Naive thymus-derived CD4-positive, alpha-beta T cell (primary cell): ENCODE data around the gene CCDC27. TPM values are rescaled to one million over a fixed set of nuclear protein-coding genes. Genes with fewer than 3 reads are reported as not detected.

Experiments
- ATAC-seq: fragments of 150-1000 bp; cut with Tn5 transposase; 2 replicates; pipeline ENCODE4 v1.10.0; 2021; ENCODE audit warnings: mild to moderate bottlenecking, moderate library complexity
- CTCF ChIA-PET: fragments of 350-600 bp; sonication (Branson Sonifier 250); formaldehyde crosslinking; loops from one replicate; lab custom pipeline; 2021; ENCODE audit warnings: antibody characterized with exemption; lab: Charles Lee
- POLR2A ChIA-PET: fragments of 350-600 bp; sonication (Branson Sonifier 250); formaldehyde crosslinking; loops from one replicate; lab custom pipeline; 2021; ENCODE audit warnings: antibody characterized with exemption, inconsistent platforms; lab: Charles Lee
- DNase-seq, 9 donors: peaks; one replicate each; pipeline versions ENCODE4 v3.0.0 to v3.0.0-alpha.2; 2020 to 2022; ENCODE audit warnings: mixed read lengths in 1 of 9
- H3K27ac ChIP-seq: one replicate; pipeline ENCODE4 v1.7.0; 2013; ENCODE audit warnings: mild to moderate bottlenecking, low read depth, low read length, moderate library complexity
- H3K27me3 ChIP-seq, 2 donors: one replicate each; pipeline ENCODE4 v1.7.0; 2013; ENCODE audit warnings: low read length in 2 of 2, mild to moderate bottlenecking in 2 of 2, moderate library complexity in 2 of 2; ENCODE audit not compliant: control insufficient read depth in 2 of 2, insufficient read depth in 2 of 2
- H3K36me3 ChIP-seq, 3 experiments: 1 replicate in 2 of 3; 2 replicates in 1 of 3; pipeline ENCODE4 v1.7.0; 2013; ENCODE audit warnings: low read length in 3 of 3, mild to moderate bottlenecking in 3 of 3, moderate library complexity in 1 of 3; ENCODE audit not compliant: insufficient read depth in 3 of 3, control insufficient read depth in 2 of 3
- H3K4me1 ChIP-seq, 2 donors: one replicate each; pipeline ENCODE4 v1.7.0; 2013; ENCODE audit warnings: low read length in 2 of 2, mild to moderate bottlenecking in 2 of 2, moderate library complexity in 1 of 2; ENCODE audit not compliant: control insufficient read depth in 2 of 2, insufficient read depth in 2 of 2
- H3K4me3 ChIP-seq: 2 replicates; pipeline ENCODE4 v1.7.0; 2013; ENCODE audit warnings: mild to moderate bottlenecking, low read length
- H3K9me3 ChIP-seq, 3 experiments: 1 replicate in 2 of 3; 2 replicates in 1 of 3; pipeline ENCODE4 v1.7.0; 2013; ENCODE audit warnings: low read length in 3 of 3; ENCODE audit not compliant: control insufficient read depth in 2 of 3
- H3K27ac Mint-ChIP-seq, 9 donors: one replicate each; pipeline ENCODE4 v1.8.0; 2020 to 2022; ENCODE audit warnings: mixed read lengths in 9 of 9, mild to moderate bottlenecking in 8 of 9, moderate library complexity in 5 of 9, inconsistent platforms in 2 of 9
- H3K27me3 Mint-ChIP-seq, 5 donors: one replicate each; pipeline ENCODE4 v1.8.0; 2021 to 2022; ENCODE audit warnings: mixed read lengths in 5 of 5, mild to moderate bottlenecking in 1 of 5
- H3K36me3 Mint-ChIP-seq, 5 donors: one replicate each; pipeline ENCODE4 v1.8.0; 2020 to 2022; ENCODE audit warnings: mixed read lengths in 5 of 5, mild to moderate bottlenecking in 3 of 5, inconsistent platforms in 1 of 5
- H3K4me1 Mint-ChIP-seq, 7 donors: one replicate each; pipeline ENCODE4 v1.8.0; 2020 to 2022; ENCODE audit warnings: mixed read lengths in 7 of 7, mild to moderate bottlenecking in 3 of 7, inconsistent platforms in 1 of 7
- H3K4me3 Mint-ChIP-seq, 10 donors: one replicate each; pipeline ENCODE4 v1.8.0; 2020 to 2022; ENCODE audit warnings: mild to moderate bottlenecking in 10 of 10, mixed read lengths in 10 of 10, moderate library complexity in 6 of 10, inconsistent platforms in 2 of 10
- H3K9me3 Mint-ChIP-seq, 11 donors: one replicate each; pipeline ENCODE4 v1.8.0; 2020 to 2022; ENCODE audit warnings: mixed read lengths in 11 of 11, mild to moderate bottlenecking in 4 of 11, inconsistent platforms in 1 of 11, moderate library complexity in 1 of 11
- intact Hi-C, 2 donors: fragments of 100-400 bp; cut with micrococcal nuclease; formaldehyde crosslinking; loops; one replicate each; pipeline ENCODE4 v1.15.1; 2023
- polyA plus RNA-seq, 2 donors: library from polyadenylated mRNA; unstranded; fragments of 300-500 nt; fragmentation: Illumina TruSeq; gene quantifications; one replicate each; pipeline ENCODE4 v1.2.3, GENCODE V29; 2021
- total RNA-seq, 6 experiments: library from RNA in 5 of 6; stranded (reverse) in 5 of 6; gene quantifications; 1 replicate in 5 of 6; 2 replicates in 1 of 6; pipeline ENCODE4 v1.2.3 and lab custom pipeline; 2021 to 2026

The CCDC27 gene
- total and polyA plus RNA-seq, 7 experiments from 2014 or later: not detected

- POLR2A ChIA-PET: no interaction called here
- intact Hi-C loops: no loop called here
Observed at GRCh38 chr1:3707298-3707938, 44.8 kb upstream of the CCDC27 start.

DNA sequence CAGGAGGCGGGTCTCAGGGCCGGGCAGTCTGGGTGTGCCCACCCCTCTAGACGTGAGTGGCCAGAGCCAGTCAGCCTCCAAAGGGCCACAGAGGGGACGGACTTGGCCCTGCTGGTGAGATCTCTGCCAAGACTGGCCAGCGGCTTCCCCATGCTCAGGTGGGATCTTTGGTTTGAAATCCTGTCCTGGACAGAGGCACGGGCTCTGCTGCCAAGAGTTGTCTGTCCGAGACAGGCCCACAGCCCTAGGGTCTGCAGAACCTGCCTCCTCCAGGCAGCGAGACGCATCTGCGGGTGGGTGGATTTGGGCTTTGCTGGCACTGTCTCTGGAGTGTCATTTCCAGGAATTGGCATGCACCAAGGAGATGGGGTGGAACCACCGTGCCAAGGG is 44.3 kb upstream of the CCDC27 start:
- H3K9me3 Mint-ChIP-seq: no peaks in the 10 kb centered on the region
- POLR2A ChIA-PET: no interaction called here
- Histone ChIP-seq H3K9me3 (no peaks in the 10 kb centered on the region), H3K4me3 (no peak overlapping the region), H3K27me3 (peaks cover 0 to 3% of the 10 kb centered on the region in 2 donors), H3K4me1 (no peaks in the 10 kb centered on the region), H3K36me3 (no peaks in the 10 kb centered on the region), H3K27ac (no peak overlapping the region)
- H3K36me3 Mint-ChIP-seq: no peaks in the 10 kb centered on the region
- no peak for DNase-seq
- peaks cover 0 to 18% (median 12%) of the 10 kb centered on the region in 5 donors for H3K27me3 Mint-ChIP-seq
- CTCF ChIA-PET: no interaction called here
- H3K4me1 Mint-ChIP-seq: peaks cover 2 to 8% (median 5%) of the 10 kb centered on the region in 7 donors
- ATAC-seq: no peak
- H3K27ac Mint-ChIP-seq: no peak overlapping the region
- H3K4me3 Mint-ChIP-seq: no peak overlapping the region
- intact Hi-C loops: no loop called here

More at GRCh38 chr1:3707298-3707938, 44.8 kb upstream of the CCDC27 start:
- Mint-ChIP-seq H3K36me3 (no peaks in the 10 kb centered on the region), H3K9me3 (no peaks in the 10 kb centered on the region), H3K27ac (no peak overlapping the region), H3K4me1 (peaks cover 2 to 8% (median 5%) of the 10 kb centered on the region in 7 donors), H3K27me3 (peaks cover 0 to 18% (median 12%) of the 10 kb centered on the region in 5 donors), H3K4me3 (no peak overlapping the region)
- Histone ChIP-seq H3K27ac (no peak overlapping the region), H3K27me3 (peaks cover 0 to 3% of the 10 kb centered on the region in 2 donors), H3K36me3 (no peaks in the 10 kb centered on the region), H3K9me3 (no peaks in the 10 kb centered on the region), H3K4me3 (no peak overlapping the region), H3K4me1 (no peaks in the 10 kb centered on the region)
- no peak for DNase-seq
- no peak for ATAC-seq
- CTCF ChIA-PET: no interaction called here

- peaks cover 0 to 3% of the 10 kb centered on the region in 2 donors for H3K27me3 ChIP-seq
- Mint-ChIP-seq H3K36me3 (no peaks in the 10 kb centered on the region), H3K4me3 (no peak overlapping the region), H3K4me1 (peaks cover 2 to 6% (median 5%) of the 10 kb centered on the region in 7 donors), H3K9me3 (no peaks in the 10 kb centered on the region), H3K27ac (no peak overlapping the region), H3K27me3 (peaks cover 0 to 18% (median 12%) of the 10 kb centered on the region in 5 donors)
- H3K4me1 ChIP-seq: no peaks in the 10 kb centered on the region
- H3K4me3 ChIP-seq: no peak overlapping the region
- ChIA-PET POLR2A (no interaction called here), CTCF (no interaction called here)
- H3K36me3 ChIP-seq: no peaks in the 10 kb centered on the region
- DNase-seq (no peak), ATAC-seq (no peak)
- intact Hi-C loops: no loop called here
- H3K9me3 ChIP-seq: no peaks in the 10 kb centered on the region
- H3K27ac ChIP-seq: no peak overlapping the region
Observed at GRCh38 chr1:3708791-3709190, 43.5 kb upstream of the CCDC27 start.

- Mint-ChIP-seq H3K27me3 (peaks cover 0 to 18% (median 12%) of the 10 kb centered on the region in 5 donors), H3K27ac (no peak overlapping the region), H3K36me3 (no peaks in the 10 kb centered on the region), H3K4me3 (no peak overlapping the region), H3K4me1 (peaks cover 0 to 2% (median 0%) of the 10 kb centered on the region in 7 donors), H3K9me3 (no peaks in the 10 kb centered on the region)
- no peak overlapping the region for H3K27ac ChIP-seq
- H3K4me1 ChIP-seq: no peaks in the 10 kb centered on the region
- DNase-seq (no peak), ATAC-seq (no peak)
- ChIA-PET CTCF (no interaction called here), POLR2A (no interaction called here)
- H3K4me3 ChIP-seq: no peak overlapping the region
- peaks cover 0 to 3% of the 10 kb centered on the region in 2 donors for H3K27me3 ChIP-seq
- intact Hi-C loops: no loop called here
- no peaks in the 10 kb centered on the region for H3K9me3 ChIP-seq
- no peaks in the 10 kb centered on the region for H3K36me3 ChIP-seq
Observed at GRCh38 chr1:3710251-3710650, 42.0 kb upstream of the CCDC27 start.

DNA sequence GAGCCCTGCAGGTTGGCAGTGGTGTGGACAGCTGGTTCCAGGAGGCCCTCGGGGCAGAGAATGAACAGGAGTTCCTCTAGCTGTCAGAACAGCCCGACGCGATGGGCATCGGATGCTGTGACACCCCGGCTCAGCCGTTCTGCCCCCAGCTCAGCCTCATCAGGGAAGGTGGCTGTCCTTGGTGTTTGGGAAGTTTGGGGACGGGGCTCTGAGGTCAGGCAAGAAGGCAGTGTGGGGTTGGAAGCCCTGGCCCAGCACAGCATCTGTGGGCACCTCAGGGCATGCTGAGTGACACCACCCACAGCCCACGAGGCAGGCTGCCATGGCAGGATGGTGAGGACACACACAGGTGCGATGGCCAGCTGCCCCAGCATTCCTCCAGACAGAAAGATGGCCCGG is 40.9 kb upstream of the CCDC27 start:
- Histone ChIP-seq H3K4me1 (no peaks in the 10 kb centered on the region), H3K36me3 (no peaks in the 10 kb centered on the region), H3K27me3 (peaks cover 0 to 3% of the 10 kb centered on the region in 2 donors), H3K4me3 (no peak overlapping the region), H3K27ac (no peak overlapping the region), H3K9me3 (no peaks in the 10 kb centered on the region)
- no peak for DNase-seq
- no peak for ATAC-seq
- CTCF ChIA-PET: interaction anchor here (1.1 kb wide), 1 partner anchor 9 kb away, joined by 3 read pairs; no protein-coding TSS in a partner anchor
- Mint-ChIP-seq H3K27me3 (peaks cover 0 to 18% (median 12%) of the 10 kb centered on the region in 5 donors), H3K9me3 (no peaks in the 10 kb centered on the region), H3K4me3 (no peak overlapping the region), H3K27ac (no peak overlapping the region), H3K36me3 (no peaks in the 10 kb centered on the region), H3K4me1 (peaks cover 0 to 2% (median 0%) of the 10 kb centered on the region in 7 donors)
- intact Hi-C loops: no loop called here
- POLR2A ChIA-PET: no interaction called here

DNA sequence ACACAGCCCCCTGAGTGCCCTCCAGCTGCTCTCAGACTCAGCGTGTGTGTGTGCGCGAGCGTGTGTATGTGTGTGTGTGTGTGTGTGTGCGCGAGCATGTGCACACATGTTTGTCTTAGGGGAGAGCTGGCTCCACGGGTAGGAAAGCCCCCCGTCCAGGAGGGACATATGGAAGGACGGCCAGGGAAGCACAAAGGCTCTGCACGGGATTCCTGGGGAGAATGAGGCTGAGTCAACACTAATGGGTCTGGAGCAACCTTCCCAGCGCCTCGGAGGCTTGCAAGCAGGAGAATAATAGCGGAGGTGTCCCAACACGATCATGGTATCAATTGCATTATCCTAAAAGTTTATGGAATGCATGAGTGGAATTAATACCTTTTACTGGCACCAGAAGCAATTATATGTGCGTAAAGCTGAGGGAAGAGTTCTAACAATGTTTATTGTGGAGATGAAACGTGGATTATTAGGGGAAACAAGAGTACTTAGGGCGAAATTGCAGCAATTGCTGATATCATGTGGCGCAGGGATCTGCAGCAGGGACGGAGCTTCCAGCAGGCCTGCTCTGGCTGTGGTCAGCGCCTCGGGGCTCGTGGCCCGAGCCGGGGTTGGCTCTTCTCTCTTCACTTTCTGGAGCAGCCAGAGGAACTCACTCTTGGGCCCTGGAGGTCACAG is 40.3 kb upstream of the CCDC27 start:
- no peaks in the 10 kb centered on the region for H3K9me3 Mint-ChIP-seq
- H3K36me3 ChIP-seq: no peaks in the 10 kb centered on the region
- no peak overlapping the region for H3K4me3 ChIP-seq
- no peaks in the 10 kb centered on the region for H3K9me3 ChIP-seq
- peaks cover 0 to 2% (median 0%) of the 10 kb centered on the region in 7 donors for H3K4me1 Mint-ChIP-seq
- no peak overlapping the region for H3K4me3 Mint-ChIP-seq
- ChIA-PET CTCF (no interaction called here), POLR2A (no interaction called here)
- peaks cover 0 to 18% (median 12%) of the 10 kb centered on the region in 5 donors for H3K27me3 Mint-ChIP-seq
- no peaks in the 10 kb centered on the region for H3K36me3 Mint-ChIP-seq
- H3K27me3 ChIP-seq: peaks cover 0 to 3% of the 10 kb centered on the region in 2 donors
- intact Hi-C loops: no loop called here
- no peaks in the 10 kb centered on the region for H3K4me1 ChIP-seq
- ATAC-seq: no peak
- no peak overlapping the region for H3K27ac ChIP-seq
- H3K27ac Mint-ChIP-seq: peak overlapping the region in 1 of 9 donors; percentile 6
- DNase-seq: no peak
